GM12872 (cell line): ENCODE measurements around the gene MSN.

Source experiments
- TF ChIP-seq, protein P1 (sequence below): IDR thresholded peaks from 3 replicates; pipeline ENCODE4 v1.5.1; 2011; ENCODE audit warnings: low read depth, mild to moderate bottlenecking, low read length, moderate library complexity; ENCODE audit not compliant: insufficient read depth

MSN gene

DNA sequence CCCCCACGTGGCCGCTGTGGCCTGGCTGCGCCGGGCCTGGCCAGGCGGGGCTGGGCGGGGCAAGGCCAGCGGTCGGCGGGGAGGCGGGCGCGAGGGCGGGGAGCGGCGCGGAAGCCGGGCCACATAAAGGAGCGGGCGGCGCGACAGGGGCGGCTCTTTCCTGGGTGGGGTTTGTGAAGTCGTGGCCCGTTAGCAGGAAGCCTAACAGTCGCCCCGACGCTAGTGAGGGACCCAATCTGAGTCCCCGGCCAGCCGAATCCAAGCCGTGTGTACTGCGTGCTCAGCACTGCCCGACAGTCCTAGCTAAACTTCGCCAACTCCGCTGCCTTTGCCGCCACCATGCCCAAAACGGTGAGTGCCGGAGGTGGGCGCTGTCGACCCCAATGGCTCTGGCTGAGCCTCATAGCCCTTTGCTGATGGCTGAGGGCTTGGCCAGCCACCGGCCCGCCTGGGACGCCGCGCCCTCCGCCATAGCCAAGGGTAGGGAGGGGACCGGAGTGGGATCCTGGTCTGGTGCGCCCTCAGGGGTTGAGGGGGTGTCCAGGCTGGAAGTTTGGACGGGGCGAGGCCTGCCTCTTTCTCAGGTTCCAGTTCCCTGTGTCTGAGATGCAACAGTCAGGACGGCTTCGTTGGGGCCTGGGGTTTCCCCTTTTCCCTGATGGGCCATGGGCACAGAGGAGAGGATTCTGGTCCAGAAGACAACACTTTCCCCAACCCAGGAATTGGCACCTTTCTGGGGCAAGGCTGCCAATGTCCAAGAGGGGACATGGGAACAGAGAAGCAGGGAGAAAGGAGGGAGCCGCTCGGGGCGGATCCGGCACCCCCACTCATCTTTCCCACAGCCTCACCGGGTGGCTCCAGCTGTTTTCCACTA lies at the start of gene MSN:
TSS of gene MSN (plus strand) at position 152 of the 874 bp plus-strand sequence. CDS start at position 340, 188 bp downstream.
- TF ChIP-seq, protein P1, sequence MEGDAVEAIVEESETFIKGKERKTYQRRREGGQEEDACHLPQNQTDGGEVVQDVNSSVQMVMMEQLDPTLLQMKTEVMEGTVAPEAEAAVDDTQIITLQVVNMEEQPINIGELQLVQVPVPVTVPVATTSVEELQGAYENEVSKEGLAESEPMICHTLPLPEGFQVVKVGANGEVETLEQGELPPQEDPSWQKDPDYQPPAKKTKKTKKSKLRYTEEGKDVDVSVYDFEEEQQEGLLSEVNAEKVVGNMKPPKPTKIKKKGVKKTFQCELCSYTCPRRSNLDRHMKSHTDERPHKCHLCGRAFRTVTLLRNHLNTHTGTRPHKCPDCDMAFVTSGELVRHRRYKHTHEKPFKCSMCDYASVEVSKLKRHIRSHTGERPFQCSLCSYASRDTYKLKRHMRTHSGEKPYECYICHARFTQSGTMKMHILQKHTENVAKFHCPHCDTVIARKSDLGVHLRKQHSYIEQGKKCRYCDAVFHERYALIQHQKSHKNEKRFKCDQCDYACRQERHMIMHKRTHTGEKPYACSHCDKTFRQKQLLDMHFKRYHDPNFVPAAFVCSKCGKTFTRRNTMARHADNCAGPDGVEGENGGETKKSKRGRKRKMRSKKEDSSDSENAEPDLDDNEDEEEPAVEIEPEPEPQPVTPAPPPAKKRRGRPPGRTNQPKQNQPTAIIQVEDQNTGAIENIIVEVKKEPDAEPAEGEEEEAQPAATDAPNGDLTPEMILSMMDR, result peak; percentile 33; the same call in 1 of the 3 replicates

DNA sequence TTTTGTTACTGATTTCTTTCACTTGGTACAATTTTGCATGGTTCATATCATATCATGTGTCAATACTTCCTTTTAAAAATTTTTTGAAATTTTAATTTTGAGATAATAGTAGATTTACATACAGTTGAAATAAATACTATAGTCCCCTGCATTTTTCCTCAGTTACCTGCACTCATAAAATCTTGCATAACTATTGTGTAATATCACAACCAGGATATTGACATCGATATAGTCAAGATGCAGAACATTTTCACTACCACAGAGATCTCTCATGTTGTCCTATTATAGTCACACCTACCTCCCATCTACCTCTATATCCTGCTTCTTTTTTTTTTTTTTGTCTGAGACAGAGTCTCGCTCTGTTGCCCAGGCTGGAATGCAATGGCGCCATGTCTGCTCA lies 36.7 kb upstream of the MSN start:
- TF ChIP-seq, protein P1, result no peak

DNA sequence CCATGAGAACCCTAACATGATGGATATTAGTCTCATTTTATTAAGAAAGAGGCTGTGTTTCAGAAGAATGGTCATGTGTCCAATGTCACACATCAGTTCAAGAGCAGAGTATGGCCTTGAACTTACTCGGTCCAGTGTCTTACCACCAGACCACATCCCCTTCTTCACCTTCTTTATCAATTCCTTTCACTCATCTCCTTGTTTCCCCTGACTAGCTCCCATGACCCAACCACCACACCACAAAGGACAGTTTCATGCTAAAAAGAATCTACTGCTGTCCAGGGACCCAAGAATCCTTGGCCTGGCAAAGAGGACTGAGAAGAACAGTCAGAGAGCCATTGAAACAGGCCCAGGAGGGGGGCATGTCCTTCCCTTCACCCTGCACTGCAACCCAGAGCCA lies 33.6 kb upstream of the MSN start:
- TF ChIP-seq, protein P1, result no peak

DNA sequence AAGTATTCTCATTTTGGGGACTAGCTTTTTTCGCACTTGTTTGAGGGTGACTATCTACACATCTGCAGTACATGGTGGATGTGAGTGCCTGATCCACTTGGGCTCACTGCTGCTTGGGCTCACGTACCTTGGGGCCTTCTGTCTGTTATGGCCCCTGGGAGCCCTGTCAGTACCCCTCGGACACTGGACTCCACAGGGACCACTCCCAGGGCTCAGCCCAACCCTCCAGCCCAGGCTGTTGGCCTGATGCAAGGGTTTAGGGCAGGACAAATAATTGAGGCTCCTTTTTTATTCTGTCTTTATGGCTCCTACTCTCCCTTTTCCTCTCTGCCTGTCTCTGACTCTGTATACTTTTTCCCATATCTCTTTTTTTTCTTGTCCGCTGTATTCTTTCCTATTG lies 32.7 kb upstream of the MSN start:
- TF ChIP-seq, protein P1, result no peak

DNA sequence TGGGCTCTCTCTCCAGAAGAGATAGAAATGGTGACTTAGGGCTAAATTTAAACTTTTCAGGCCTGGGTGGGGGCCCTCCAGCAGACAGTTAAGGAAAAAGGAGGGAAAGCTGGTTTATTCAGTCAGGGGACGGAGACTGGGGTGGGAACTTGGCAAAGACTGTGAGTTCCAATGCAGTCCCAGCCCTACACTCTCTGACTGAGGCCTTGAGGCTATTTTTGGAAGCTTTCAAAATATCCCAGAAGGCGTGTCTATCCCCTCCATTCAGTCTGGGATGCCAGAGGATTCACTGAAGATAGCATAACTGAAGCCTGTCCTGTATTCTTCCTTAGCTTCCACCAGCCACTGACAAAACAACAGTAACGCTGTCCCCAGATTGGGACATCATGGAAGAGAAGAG lies 32.1 kb upstream of the MSN start:
- TF ChIP-seq, protein P1, result no peak

DNA sequence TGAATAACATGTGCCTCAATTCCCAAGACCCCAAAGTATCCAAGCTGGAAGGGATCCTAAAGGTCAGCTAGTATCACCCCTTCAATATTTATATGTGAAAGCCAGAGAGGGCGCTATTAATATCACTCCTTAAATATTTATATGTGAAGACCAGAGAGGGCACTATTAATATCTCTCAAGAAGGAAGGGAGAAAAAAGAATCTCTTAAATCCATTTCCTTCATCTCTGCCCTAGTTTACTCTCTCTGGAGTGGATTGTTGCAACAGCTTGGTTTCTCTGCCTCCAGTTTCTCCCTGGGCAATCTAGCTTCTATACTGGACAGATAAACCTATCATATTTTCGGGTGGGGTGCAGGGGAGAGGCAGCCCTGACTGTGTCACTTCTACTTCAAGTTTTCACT lies 31.6 kb upstream of the MSN start:
- TF ChIP-seq, protein P1, result no peak

DNA sequence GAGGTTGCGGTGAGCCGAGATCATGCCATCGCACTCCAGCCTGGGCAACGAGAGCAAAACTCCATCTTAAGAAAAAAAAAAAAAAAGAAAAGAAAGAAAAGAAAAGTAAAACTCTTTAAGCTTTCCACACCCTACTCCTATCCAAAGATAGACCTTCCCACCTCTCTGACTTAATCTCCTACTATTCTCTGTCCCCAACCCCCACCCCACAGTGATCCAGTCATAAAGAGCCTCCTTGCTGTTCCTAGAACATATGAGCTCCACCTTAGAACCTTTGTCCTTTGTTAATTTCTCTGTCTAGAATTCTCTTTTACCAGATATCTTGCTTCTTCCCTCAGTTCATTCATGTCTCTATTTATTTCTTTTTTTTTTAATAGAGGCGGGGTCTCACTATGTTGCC lies 30.1 kb upstream of the MSN start:
- TF ChIP-seq, protein P1, result no peak
